Trophoblast cell (in vitro differentiated cells and primary cell): ENCODE results near the gene SPSB4.

Experiments
- DNase-seq, 2 donors: peaks; one replicate each; pipeline ENCODE4 v3.0.0-alpha.2; 2016
- H2AFZ ChIP-seq: 2 replicates; pipeline ENCODE4 v1.6.1; 2013; ENCODE audit warnings: low read length, moderate library complexity, mild to moderate bottlenecking; ENCODE audit not compliant: insufficient read depth, poor library complexity
- H2AK5ac ChIP-seq: 2 replicates; pipeline ENCODE4 v1.6.1; 2013; ENCODE audit warnings: mild to moderate bottlenecking, low read length
- H2BK120ac ChIP-seq: 2 replicates; pipeline ENCODE4 v1.6.1; 2013; ENCODE audit warnings: low read length, mild to moderate bottlenecking, moderate library complexity; ENCODE audit not compliant: insufficient read depth, poor library complexity
- H2BK12ac ChIP-seq: 2 replicates; pipeline ENCODE4 v1.6.1; 2013; ENCODE audit warnings: mild to moderate bottlenecking, low read length, moderate library complexity
- H2BK5ac ChIP-seq: 2 replicates; pipeline ENCODE4 v1.6.1; 2013; ENCODE audit warnings: low read length, low read depth, moderate library complexity, mild to moderate bottlenecking; ENCODE audit not compliant: poor library complexity
- H3K14ac ChIP-seq: 2 replicates; pipeline ENCODE4 v1.6.1; 2013; ENCODE audit warnings: mild to moderate bottlenecking, low read length
- H3K18ac ChIP-seq: 2 replicates; pipeline ENCODE4 v1.6.1; 2013; ENCODE audit warnings: mild to moderate bottlenecking, low read length
- H3K23ac ChIP-seq: 2 replicates; pipeline ENCODE4 v1.6.1; 2013; ENCODE audit warnings: low read length
- H3K27ac ChIP-seq: 2 replicates; pipeline ENCODE4 v1.5.1; 2013; ENCODE audit warnings: low read depth, mild to moderate bottlenecking, inconsistent platforms, low read length, moderate library complexity
- H3K27me3 ChIP-seq: 2 replicates; pipeline ENCODE4 v1.6.1; 2013; ENCODE audit warnings: inconsistent platforms, mild to moderate bottlenecking, low read length, moderate library complexity; ENCODE audit not compliant: insufficient read depth
- H3K36me3 ChIP-seq, 2 experiments: 1 replicate in 1 of 2; 2 replicates in 1 of 2; pipeline ENCODE4 v1.6.1; 2013; ENCODE audit warnings: low read length in 2 of 2, mild to moderate bottlenecking in 2 of 2, moderate library complexity in 1 of 2; ENCODE audit not compliant: insufficient read depth in 2 of 2, control insufficient read depth in 1 of 2
- H3K4ac ChIP-seq: 2 replicates; pipeline ENCODE4 v1.6.1; 2013; ENCODE audit warnings: low read depth, mild to moderate bottlenecking, low read length, moderate library complexity
- H3K4me1 ChIP-seq, 2 experiments: 1 replicate in 1 of 2; 2 replicates in 1 of 2; pipeline ENCODE4 v1.6.1; 2013; ENCODE audit warnings: low read length in 2 of 2, mild to moderate bottlenecking in 2 of 2, moderate library complexity in 1 of 2; ENCODE audit not compliant: insufficient read depth in 2 of 2, control insufficient read depth in 1 of 2
- H3K4me2 ChIP-seq: 2 replicates; pipeline ENCODE4 v1.6.1; 2013; ENCODE audit warnings: inconsistent platforms, mild to moderate bottlenecking, low read length, moderate library complexity
- H3K4me3 ChIP-seq: 2 replicates; pipeline ENCODE4 v1.5.1; 2013; ENCODE audit warnings: mild to moderate bottlenecking, low read depth, low read length, inconsistent platforms
- H3K79me1 ChIP-seq: one replicate; pipeline ENCODE4 v1.6.1; 2013; ENCODE audit warnings: low read length
- H3K79me2 ChIP-seq: 2 replicates; pipeline ENCODE4 v1.6.1; 2013; ENCODE audit warnings: low read length, mild to moderate bottlenecking; ENCODE audit not compliant: control insufficient read depth, insufficient read depth, poor library complexity
- H3K9ac ChIP-seq: 2 replicates; pipeline ENCODE4 v1.6.1; 2013; ENCODE audit warnings: mild to moderate bottlenecking, low read length
- H3K9me3 ChIP-seq: 2 replicates; pipeline ENCODE4 v1.6.1; 2013; ENCODE audit warnings: low read depth, mild to moderate bottlenecking, control low read depth, inconsistent platforms, low read length; ENCODE audit not compliant: insufficient read depth
- H4K12ac ChIP-seq: 2 replicates; pipeline ENCODE4 v1.6.1; 2013; ENCODE audit warnings: low read depth, mild to moderate bottlenecking, low read length, moderate library complexity
- H4K8ac ChIP-seq: 2 replicates; pipeline ENCODE4 v1.6.1; 2013; ENCODE audit warnings: low read depth, mild to moderate bottlenecking, low read length, moderate library complexity
- H4K91ac ChIP-seq: one replicate; pipeline ENCODE4 v1.6.1; 2013; ENCODE audit warnings: low read depth, mild to moderate bottlenecking, low read length, moderate library complexity
- WGBS: extraction: QIAGEN DNeasy Blood & Tissue Kit; methylation state at CpG from one replicate; pipeline ENCODE4 v1.1.7; 2013; ENCODE audit warnings: missing lambda C conversion rate; ENCODE audit not compliant: insufficient read length, insufficient coverage; ENCODE audit errors: extremely low coverage; 5-methylcytosine and 5-hydroxymethylcytosine counted together

SPSB4 gene

DNA sequence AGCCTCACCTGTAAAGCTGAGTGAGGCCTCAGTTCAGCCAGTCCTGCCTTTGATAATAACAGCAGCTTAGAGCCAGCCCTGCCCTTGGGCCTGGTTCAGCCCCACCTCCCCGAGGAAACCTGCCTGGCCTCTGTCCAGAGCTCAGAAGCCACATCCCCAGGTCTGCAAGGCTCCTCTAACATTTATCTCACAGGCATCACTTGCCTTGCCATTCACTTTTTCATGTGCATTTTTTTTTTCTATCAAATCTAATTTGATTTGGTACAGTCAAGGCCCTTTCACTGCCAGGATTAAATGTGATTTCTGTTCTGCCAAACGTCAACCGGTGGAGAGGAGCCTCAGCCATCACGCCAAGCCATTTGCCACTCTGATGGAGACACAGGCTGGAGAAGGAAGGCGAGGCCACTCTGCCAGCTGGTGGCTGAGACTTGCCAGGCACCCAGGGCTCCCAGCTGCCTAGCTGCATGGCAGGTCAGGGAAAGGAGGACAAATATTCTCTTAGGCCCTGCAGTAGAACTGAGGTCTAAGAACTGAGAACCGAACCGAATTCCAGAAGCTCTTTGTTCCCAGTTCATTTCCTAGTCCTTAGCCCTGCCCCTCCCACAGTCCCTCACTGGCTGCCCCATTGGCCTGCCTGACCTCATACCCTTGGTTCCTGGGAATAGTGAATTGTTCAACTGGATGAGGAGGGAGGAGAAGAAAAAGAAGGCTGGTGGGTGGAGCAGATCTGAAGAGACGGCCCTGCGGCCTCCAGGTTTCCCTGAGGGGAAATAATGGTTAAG lies 76.4 kb downstream of the SPSB4 start:
- H2AFZ ChIP-seq = no peak overlapping the region
- no peak overlapping the region for H2BK5ac ChIP-seq
- no peaks in the 10 kb centered on the region for H3K9me3 ChIP-seq
- H4K12ac ChIP-seq = no peak overlapping the region
- no CpG with 5 or more reads among the region's 9 CpGs for WGBS
- H4K8ac ChIP-seq = no peak overlapping the region
- H3K4me2 ChIP-seq = no peak overlapping the region
- no peak overlapping the region for H2BK120ac ChIP-seq
- H3K36me3 ChIP-seq = peaks cover 1% of the 10 kb centered on the region in 2 experiments
- H3K23ac ChIP-seq = no peak overlapping the region
- no peak overlapping the region for H3K14ac ChIP-seq
- no peak overlapping the region for H2BK12ac ChIP-seq
- H3K4me3 ChIP-seq = no peak overlapping the region
- H4K91ac ChIP-seq = no peak overlapping the region
- H3K27ac ChIP-seq = no peak overlapping the region
- no peak overlapping the region for H3K9ac ChIP-seq
- H3K18ac ChIP-seq = no peak overlapping the region
- no peaks in the 10 kb centered on the region for H3K79me2 ChIP-seq
- no peaks in the 10 kb centered on the region for H3K79me1 ChIP-seq
- peaks cover 6 to 9% of the 10 kb centered on the region in 2 experiments for H3K4me1 ChIP-seq
- no peak overlapping the region for H2AK5ac ChIP-seq
- H3K27me3 ChIP-seq = no peaks in the 10 kb centered on the region
- no peak for DNase-seq
- H3K4ac ChIP-seq = no peak overlapping the region

DNA sequence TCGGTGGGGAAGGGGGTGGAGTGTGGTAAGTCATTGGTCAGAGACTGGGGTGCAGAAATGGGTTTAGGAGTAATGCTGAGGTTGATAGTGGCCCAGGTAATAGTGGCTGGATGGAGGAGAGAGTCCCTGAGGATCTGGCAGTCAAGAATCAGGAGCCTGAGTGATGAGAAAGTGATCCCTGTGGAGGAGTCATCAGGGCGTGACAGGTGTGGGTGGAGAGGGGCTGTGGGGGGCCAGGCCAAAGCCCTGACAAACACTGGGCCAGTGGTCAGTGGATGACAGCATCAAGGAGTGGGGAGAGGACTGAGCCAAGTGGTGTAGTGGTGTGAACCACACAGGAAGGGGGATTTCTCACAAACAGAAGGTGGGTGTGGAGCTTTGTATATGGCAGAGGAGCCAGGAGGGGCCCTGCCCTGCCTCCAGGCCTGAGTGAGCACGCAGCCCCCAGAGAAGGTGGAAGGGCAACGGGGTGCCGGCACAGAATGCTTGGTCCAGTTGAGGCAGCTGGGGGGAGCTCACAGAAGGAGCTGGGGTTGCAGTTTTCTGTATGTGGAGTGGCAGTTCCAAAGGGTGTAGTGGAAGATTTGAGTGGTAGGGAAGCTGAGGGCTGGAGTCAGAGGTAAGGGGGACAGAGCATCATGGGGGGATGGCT lies 77.1 kb downstream of the SPSB4 start:
- Histone ChIP-seq H2BK120ac (no peak overlapping the region), H2BK12ac (no peak overlapping the region), H3K79me2 (no peaks in the 10 kb centered on the region), H3K4me3 (no peak overlapping the region), H3K27me3 (no peaks in the 10 kb centered on the region), H2BK5ac (no peak overlapping the region), H3K4me1 (peaks cover 6% of the 10 kb centered on the region in 2 experiments), H4K91ac (no peak overlapping the region), H3K18ac (no peak overlapping the region), H3K27ac (no peak overlapping the region), H3K4ac (no peak overlapping the region), H3K14ac (no peak overlapping the region), H4K12ac (no peak overlapping the region), H2AK5ac (no peak overlapping the region), H3K9me3 (no peaks in the 10 kb centered on the region), H2AFZ (no peak overlapping the region), H3K23ac (no peak overlapping the region), H3K36me3 (peaks cover 1% of the 10 kb centered on the region in 2 experiments), H3K9ac (no peak overlapping the region), H3K79me1 (no peaks in the 10 kb centered on the region), H3K4me2 (no peak overlapping the region), H4K8ac (no peak overlapping the region)
- no CpG with 5 or more reads among the region's 5 CpGs for WGBS
- DNase-seq = no peak

- no peak overlapping the region for H3K9ac ChIP-seq
- no peak overlapping the region for H2AFZ ChIP-seq
- H3K36me3 ChIP-seq = peaks cover 1% of the 10 kb centered on the region in 2 experiments
- H3K4ac ChIP-seq = no peak overlapping the region
- no peaks in the 10 kb centered on the region for H3K79me1 ChIP-seq
- H3K79me2 ChIP-seq = no peaks in the 10 kb centered on the region
- H3K27ac ChIP-seq = no peak overlapping the region
- no peak overlapping the region for H2BK5ac ChIP-seq
- H3K27me3 ChIP-seq = no peaks in the 10 kb centered on the region
- H4K8ac ChIP-seq = no peak overlapping the region
- H2BK12ac ChIP-seq = no peak overlapping the region
- H4K12ac ChIP-seq = no peak overlapping the region
- no peaks in the 10 kb centered on the region for H3K9me3 ChIP-seq
- H2BK120ac ChIP-seq = no peak overlapping the region
- H3K4me2 ChIP-seq = no peak overlapping the region
- DNase-seq = no peak
- H3K4me3 ChIP-seq = no peak overlapping the region
- H3K4me1 ChIP-seq = peaks cover 6% of the 10 kb centered on the region in 2 experiments
- H3K23ac ChIP-seq = no peak overlapping the region
- no peak overlapping the region for H3K14ac ChIP-seq
- H3K18ac ChIP-seq = no peak overlapping the region
- no peak overlapping the region for H2AK5ac ChIP-seq
- no peak overlapping the region for H4K91ac ChIP-seq
Measured at GRCh38 chr3:141129049-141129448, 77.9 kb downstream of the SPSB4 start.

DNA sequence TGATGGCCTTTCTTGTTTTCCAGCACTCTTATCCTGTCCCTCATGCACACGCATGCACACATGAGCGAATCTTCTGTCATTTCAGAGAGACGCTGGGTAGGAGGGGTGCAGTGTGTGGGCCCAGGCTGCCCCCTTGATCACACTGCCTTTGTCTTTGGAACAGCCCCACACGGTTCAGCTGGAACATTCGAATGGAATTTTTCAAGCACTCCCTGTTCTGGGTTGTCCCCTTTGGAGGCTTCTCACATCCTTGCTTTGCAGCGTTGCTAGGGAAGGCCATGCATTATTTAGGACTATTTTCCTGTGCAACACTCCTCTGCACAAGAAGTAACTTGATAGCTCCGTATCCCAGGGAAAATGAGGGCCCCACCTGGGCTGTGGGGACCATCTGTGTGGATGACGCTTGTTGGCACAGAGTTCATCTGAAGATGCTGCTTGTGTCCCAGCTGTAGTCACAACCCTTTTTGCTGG lies 78.4 kb downstream of the SPSB4 start:
- Histone ChIP-seq H2BK120ac (no peak overlapping the region), H3K27ac (no peak overlapping the region)

More for the DNA sequence above, 78.4 kb downstream of the SPSB4 start:
- no peaks in the 10 kb centered on the region for H3K79me2 ChIP-seq
- peaks cover 6% of the 10 kb centered on the region in 2 experiments for H3K4me1 ChIP-seq
- H3K4ac ChIP-seq = no peak overlapping the region
- no peak for DNase-seq
- H3K14ac ChIP-seq = no peak overlapping the region
- no CpG with 5 or more reads among the region's 8 CpGs for WGBS
- no peak overlapping the region for H3K4me3 ChIP-seq
- no peaks in the 10 kb centered on the region for H3K27me3 ChIP-seq
- H4K12ac ChIP-seq = no peak overlapping the region
- no peak overlapping the region for H2AFZ ChIP-seq
- H3K4me2 ChIP-seq = no peak overlapping the region
- H3K23ac ChIP-seq = no peak overlapping the region
- H3K79me1 ChIP-seq = no peaks in the 10 kb centered on the region
- no peak overlapping the region for H2BK12ac ChIP-seq
- H3K36me3 ChIP-seq = peaks cover 1% of the 10 kb centered on the region in 2 experiments
- H4K91ac ChIP-seq = no peak overlapping the region
- no peak overlapping the region for H3K9ac ChIP-seq
- H2AK5ac ChIP-seq = no peak overlapping the region
- no peak overlapping the region for H3K18ac ChIP-seq
- H2BK5ac ChIP-seq = no peak overlapping the region
- H4K8ac ChIP-seq = no peak overlapping the region
- H3K9me3 ChIP-seq = no peaks in the 10 kb centered on the region
